Transverse colon (tissue), 4 donors: ENCODE data around the gene DUSP15. TPM values are rescaled to one million over a fixed set of nuclear protein-coding genes. Genes with fewer than 3 reads are reported as not detected.

ENCODE experiments used
- DNase-seq: peaks from one replicate; pipeline ENCODE4 v3.0.0-alpha.2; 2019
- H3K27ac ChIP-seq, 4 donors: fragments of 200-600 bp; sonication (generic); 2 replicates each; pipeline ENCODE4 v1.5.1; 2016 to 2018; ENCODE audit warnings: inconsistent platforms in 4 of 4
- H3K27me3 ChIP-seq: fragments of 200-600 bp; sonication (generic); 2 replicates; pipeline ENCODE4 v1.5.1; 2017; ENCODE audit warnings: inconsistent platforms
- H3K36me3 ChIP-seq, 4 donors: fragments of 200-600 bp; sonication (generic); 2 replicates each; pipeline ENCODE4 v1.5.1; 2017 to 2019; ENCODE audit warnings: inconsistent platforms in 4 of 4
- H3K4me1 ChIP-seq, 4 donors: fragments of 200-600 bp; sonication (generic); 2 replicates each; pipeline ENCODE4 v1.5.1; 2017 to 2020; ENCODE audit warnings: inconsistent platforms in 4 of 4
- H3K4me3 ChIP-seq, 4 donors: fragments of 200-600 bp; sonication (generic); 1 replicate in 1 of 4; 2 replicates in 3 of 4; pipeline versions ENCODE4 v1.5.1 to v1.6.1; 2017 to 2019; ENCODE audit warnings: inconsistent platforms in 4 of 4
- H3K9me3 ChIP-seq, 2 donors: fragments of 200-600 bp; sonication (generic); 2 replicates each; pipeline ENCODE4 v1.5.1; 2017 to 2019; ENCODE audit warnings: inconsistent platforms in 2 of 2
- CTCF ChIP-seq, 5 experiments: fragments of 200-600 bp in 3 of 5; fragments of 450-650 bp in 2 of 5; sonication (generic) in 3 of 5; IDR thresholded peaks; 1 replicate in 2 of 5; 2 replicates in 3 of 5; pipeline ENCODE4 v1.5.1; 2016 to 2017; ENCODE audit warnings: antibody characterized with exemption in 5 of 5, inconsistent platforms in 3 of 5, mild to moderate bottlenecking in 2 of 5, moderate library complexity in 1 of 5
- EP300 ChIP-seq: sonication (generic); formaldehyde crosslinking; IDR thresholded peaks from one replicate; pipeline ENCODE4 v1.6.1; 2017; ENCODE audit warnings: antibody characterized with exemption, low read depth
- POLR2A ChIP-seq: fragments of 450-650 bp; IDR thresholded peaks from one replicate; pipeline ENCODE4 v1.6.1; 2016; ENCODE audit warnings: antibody characterized with exemption, mild to moderate bottlenecking, moderate library complexity
- POLR2AphosphoS5 ChIP-seq, 3 donors: sonication (generic); formaldehyde crosslinking; IDR thresholded peaks; one replicate each; pipeline ENCODE4 v1.6.1; 2016; ENCODE audit warnings: antibody characterized with exemption in 3 of 3
- WGBS, 2 donors: methylation state at CpG; one replicate each; pipeline ENCODE4 v1.1.5; 2018; ENCODE audit warnings: low coverage in 1 of 2; 5-methylcytosine and 5-hydroxymethylcytosine counted together
- in situ Hi-C, 4 donors: fragments of 200-750 bp; cut with MboI; loops; one replicate each; pipeline versions ENCODE4 v1.15.0 to v1.15.1; 2017; ENCODE audit warnings: low sequenced_read_pairs in 3 of 4, low pct_ligation_motif_present in 1 of 4, low pct_unique_long_range_greater_than_20kb in 1 of 4
- intact Hi-C: fragments of 100-400 bp; cut with DNase I; formaldehyde crosslinking; loops from one replicate; pipeline ENCODE4 v1.15.1; 2023; ENCODE audit warnings: low total_unique reads
- total RNA-seq, 4 donors: library from RNA; depleted of rRNA; stranded (reverse); fragments of >200 nt; gene quantifications; one replicate each; pipeline ENCODE4 v1.1.0, GENCODE V29; 2016

Gene DUSP15
- total RNA-seq, 4 donors from 2014 or later = 1.1 TPM; not detected in 3

- in situ Hi-C loops = no loop called here
- no peaks in the 10 kb centered on the region for H3K4me1 ChIP-seq
- 83 to 94% methylated on average over 4 to 5 of the region's 5 CpGs for WGBS, 2 donors
Measured at GRCh38 chr20:31907046-31907445, 36.7 kb upstream of the DUSP15 start.

GRCh38 chr20:31906001-31906400, 35.7 kb upstream of the DUSP15 start:
- H3K4me3 ChIP-seq = no peak overlapping the region
- TF ChIP-seq CTCF (IDR thresholded peaks at IDR 0.05) (no peak), EP300 (no peak), POLR2A (no peak), POLR2AphosphoS5 (IDR thresholded peaks at IDR 0.05) (no peak)
- in situ Hi-C loops = no loop called here
- H3K27me3 ChIP-seq = no peaks in the 10 kb centered on the region
- H3K36me3 ChIP-seq = no peaks in the 10 kb centered on the region
- H3K9me3 ChIP-seq = no peaks in the 10 kb centered on the region
- intact Hi-C loops = no loop called here
- no peak overlapping the region for H3K27ac ChIP-seq
- H3K4me1 ChIP-seq = no peaks in the 10 kb centered on the region
- WGBS, 2 donors = 72 to 80% methylated on average over 2 to 5 of the region's 5 CpGs
- no peak for DNase-seq

More at GRCh38 chr20:31907046-31907445, 36.7 kb upstream of the DUSP15 start:
- no peaks in the 10 kb centered on the region for H3K36me3 ChIP-seq
- no peak overlapping the region for H3K4me3 ChIP-seq
- H3K27me3 ChIP-seq = no peaks in the 10 kb centered on the region
- TF ChIP-seq EP300 (no peak), POLR2AphosphoS5 (IDR thresholded peaks at IDR 0.05) (no peak), CTCF (IDR thresholded peaks at IDR 0.05) (no peak), POLR2A (no peak)
- H3K27ac ChIP-seq = no peak overlapping the region
- no peaks in the 10 kb centered on the region for H3K9me3 ChIP-seq
- no peak for DNase-seq
- intact Hi-C loops = no loop called here

DNA sequence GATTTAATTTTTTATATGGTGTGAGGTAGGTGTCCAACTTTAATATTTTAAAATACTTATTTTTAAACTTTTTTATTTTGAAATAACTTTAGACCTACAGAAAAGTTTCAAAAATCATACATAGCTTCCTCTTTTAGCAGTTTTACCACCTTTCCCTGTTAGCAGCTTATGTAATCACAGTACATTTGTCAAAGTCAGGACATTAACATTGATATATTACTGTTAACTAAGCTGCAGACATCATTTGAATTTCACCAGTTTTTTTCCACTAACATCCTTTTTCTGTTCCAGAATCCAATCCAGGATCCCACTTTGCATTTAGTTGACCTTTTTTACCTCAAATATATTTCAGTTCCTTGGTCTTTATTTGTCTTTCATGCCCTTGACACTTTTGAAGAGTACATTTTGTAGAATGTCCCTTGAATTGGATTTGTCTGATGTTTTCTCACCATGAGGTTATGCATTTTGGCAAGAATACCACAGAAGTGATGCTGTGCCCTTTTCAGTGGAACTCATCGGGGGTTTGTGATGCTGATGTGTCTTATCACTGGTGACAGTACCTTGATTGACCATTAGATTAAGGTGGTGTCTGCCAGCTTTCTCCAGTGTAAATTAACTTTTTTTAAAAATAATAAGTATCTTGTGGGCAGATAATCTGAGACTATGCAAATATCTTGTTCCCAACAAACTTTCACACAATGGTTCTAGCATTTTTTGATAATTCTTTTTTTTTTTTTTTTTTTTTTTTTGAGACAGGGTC, 33.5 kb upstream of the DUSP15 start:
- Histone ChIP-seq H3K9me3 (no peaks in the 10 kb centered on the region), H3K27me3 (no peaks in the 10 kb centered on the region), H3K36me3 (no peaks in the 10 kb centered on the region), H3K27ac (no peak overlapping the region), H3K4me3 (no peak overlapping the region), H3K4me1 (no peaks in the 10 kb centered on the region)
- in situ Hi-C loops = no loop called here
- no peak for DNase-seq
- intact Hi-C loops = no loop called here
- TF ChIP-seq EP300 = no peak
- no peak for TF ChIP-seq POLR2AphosphoS5 (IDR thresholded peaks at IDR 0.05)
- TF ChIP-seq CTCF (IDR thresholded peaks at IDR 0.05) = no peak
- WGBS, 2 donors = 76 to 83% methylated on average over 1 of the region's 1 CpG

- Histone ChIP-seq H3K27me3 (no peaks in the 10 kb centered on the region), H3K27ac (no peak overlapping the region), H3K4me1 (no peaks in the 10 kb centered on the region), H3K9me3 (no peaks in the 10 kb centered on the region), H3K4me3 (no peak overlapping the region), H3K36me3 (no peaks in the 10 kb centered on the region)
- 46 to 83% methylated on average over 5 to 6 of the region's 6 CpGs for WGBS, 2 donors
- DNase-seq = no peak
- in situ Hi-C loops = no loop called here
- intact Hi-C loops = no loop called here
- no peak for TF ChIP-seq POLR2A
- no peak for TF ChIP-seq EP300
- no peak for TF ChIP-seq CTCF (IDR thresholded peaks at IDR 0.05)
- TF ChIP-seq POLR2AphosphoS5 (IDR thresholded peaks at IDR 0.05) = no peak
Measured at GRCh38 chr20:31901615-31902014, 31.3 kb upstream of the DUSP15 start.
